Pancreas (tissue), 10 donors: ENCODE data around the gene GMDS. TPM values are rescaled to one million over a fixed set of nuclear protein-coding genes. Genes with fewer than 3 reads are reported as not detected.
"Not testable (repeated sequence)": the region's sequence is repeated elsewhere in the genome, so short reads cannot be mapped to it uniquely, and the experiment has no call there.

Source experiments
- ATAC-seq, 4 donors: fragments of 200-7000 bp; cut with Tn5 transposase; one replicate each; pipeline versions ENCODE4 v1.8.0 to v1.9.1; 2020; ENCODE audit warnings: mild to moderate bottlenecking in 4 of 4, moderate library complexity in 4 of 4
- DNase-seq, 6 donors: peaks; one replicate each; pipeline ENCODE4 v3.0.0-alpha.2; 2020
- FAIRE-seq: peaks from 2 replicates; lab custom pipeline; 2012; peaks lifted over from hg19 to GRCh38; lab: Jason Lieb, UNC
- H3K27ac ChIP-seq, 4 donors: fragments of 200-600 bp; sonication (generic); 1 replicate in 3 of 4; 2 replicates in 1 of 4; pipeline versions ENCODE4 v1.5.0 to v1.8.0; 2020
- H3K27me3 ChIP-seq, 4 donors: fragments of 200-600 bp; one replicate each; pipeline ENCODE4 v1.8.0; 2021
- H3K36me3 ChIP-seq, 3 donors: fragments of 200-600 bp; sonication (generic) in 1 of 3; one replicate each; pipeline versions ENCODE4 v1.5.0 to v1.8.0; 2020 to 2021
- H3K4me1 ChIP-seq, 3 donors: fragments of 200-600 bp; one replicate each; pipeline ENCODE4 v1.8.0; 2021
- H3K4me3 ChIP-seq, 4 donors: fragments of 200-600 bp; sonication (generic) in 2 of 4; one replicate each; pipeline versions ENCODE4 v1.5.0 to v1.8.0; 2020 to 2021
- H3K9me3 ChIP-seq, 4 donors: fragments of 200-600 bp; one replicate each; pipeline ENCODE4 v1.8.0; 2021
- WGBS, 2 donors: extraction: QIAGEN DNeasy Blood & Tissue Kit; methylation state at CpG; one replicate each; pipeline ENCODE4 v1.1.7; 2013; 5-methylcytosine and 5-hydroxymethylcytosine counted together
- intact Hi-C, 3 donors: fragments of 100-400 bp; cut with DNase I; formaldehyde crosslinking; loops; one replicate each; pipeline versions ENCODE4 v1.11.1 to v1.14.2; 2022
- polyA plus RNA-seq, 2 donors: library from polyadenylated mRNA; stranded (reverse); fragments of 200-250 nt; gene quantifications; one replicate each; pipeline ENCODE4 v1.2.3, GENCODE V29; 2013
- total RNA-seq, 6 donors: library from RNA; stranded (reverse); fragmentation: NEBNext Ultra II Directional in 4 of 6; extraction: Animal tissue kit (Norgen Biotek cat#: 25700) in 4 of 6; gene quantifications; one replicate each; pipeline versions ENCODE4 v1.2.1 to v1.2.4, GENCODE V29; 2021 to 2023
- TF ChIP-seq, protein P1 (sequence below), 4 donors: fragments of 200-600 bp; sonication (generic) in 3 of 4; IDR thresholded peaks; one replicate each; pipeline versions ENCODE4 v1.5.0 to v1.8.0; 2021; ENCODE audit warnings: antibody characterized with exemption in 4 of 4
- donor health status: healthy with polysubstance abuse.
- donor health status: DM: no; HTN: no; CAD: no; lungs with moderate emphysema.
- donor health status: DM: no; HTN: no; CAD: no.
- donor health status: control.
- donor health status: control.
- donor health status: Bipolar disorder and iron deficiency.
- donor health status: DM: yes; HTN: yes; CAD: no.
- donor health status: DM: no; HTN: no; CAD: no.
- donor health status: DM: no; HTN: no; CAD: no.
- donor health status: DM: yes; HTN: yes; CAD: no.

Gene GMDS
- total and polyA plus RNA-seq, 8 donors: 7.6 to 40.8 (median 26.5) TPM

- WGBS, 2 donors: 97 to 98% methylated on average over 10 of the region's 10 CpGs
- H3K36me3 ChIP-seq: no peaks in the 10 kb centered on the region
- H3K4me3 ChIP-seq: no peak overlapping the region
- ATAC-seq (no peak), DNase-seq (no peak), FAIRE-seq (no peak)
- TF ChIP-seq, protein P1, sequence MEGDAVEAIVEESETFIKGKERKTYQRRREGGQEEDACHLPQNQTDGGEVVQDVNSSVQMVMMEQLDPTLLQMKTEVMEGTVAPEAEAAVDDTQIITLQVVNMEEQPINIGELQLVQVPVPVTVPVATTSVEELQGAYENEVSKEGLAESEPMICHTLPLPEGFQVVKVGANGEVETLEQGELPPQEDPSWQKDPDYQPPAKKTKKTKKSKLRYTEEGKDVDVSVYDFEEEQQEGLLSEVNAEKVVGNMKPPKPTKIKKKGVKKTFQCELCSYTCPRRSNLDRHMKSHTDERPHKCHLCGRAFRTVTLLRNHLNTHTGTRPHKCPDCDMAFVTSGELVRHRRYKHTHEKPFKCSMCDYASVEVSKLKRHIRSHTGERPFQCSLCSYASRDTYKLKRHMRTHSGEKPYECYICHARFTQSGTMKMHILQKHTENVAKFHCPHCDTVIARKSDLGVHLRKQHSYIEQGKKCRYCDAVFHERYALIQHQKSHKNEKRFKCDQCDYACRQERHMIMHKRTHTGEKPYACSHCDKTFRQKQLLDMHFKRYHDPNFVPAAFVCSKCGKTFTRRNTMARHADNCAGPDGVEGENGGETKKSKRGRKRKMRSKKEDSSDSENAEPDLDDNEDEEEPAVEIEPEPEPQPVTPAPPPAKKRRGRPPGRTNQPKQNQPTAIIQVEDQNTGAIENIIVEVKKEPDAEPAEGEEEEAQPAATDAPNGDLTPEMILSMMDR (IDR thresholded peaks at IDR 0.05): no peak
- intact Hi-C loops: no loop called here
- H3K27ac ChIP-seq: no peak overlapping the region
- H3K27me3 ChIP-seq: no peaks in the 10 kb centered on the region
- H3K4me1 ChIP-seq: no peaks in the 10 kb centered on the region
- no peaks in the 10 kb centered on the region for H3K9me3 ChIP-seq
Measured at GRCh38 chr6:1697688-1698351, 547.6 kb downstream of the GMDS start.

GRCh38 chr6:1696463-1696850 lies 548.9 kb downstream of the GMDS start:
- DNase-seq: no peak
- Histone ChIP-seq H3K9me3 (no peaks in the 10 kb centered on the region), H3K36me3 (no peaks in the 10 kb centered on the region), H3K4me1 (no peaks in the 10 kb centered on the region), H3K4me3 (no peak overlapping the region), H3K27me3 (no peaks in the 10 kb centered on the region), H3K27ac (no peak overlapping the region)
- TF ChIP-seq, protein P1 (IDR thresholded peaks at IDR 0.05): no peak
- no peak for FAIRE-seq
- WGBS, 2 donors: 81 to 84% methylated on average over 6 of the region's 6 CpGs
- ATAC-seq: no peak
- intact Hi-C loops: no loop called here

- TF ChIP-seq, protein P1 (IDR thresholded peaks at IDR 0.05): no peak
- H3K27me3 ChIP-seq: no peaks in the 10 kb centered on the region
- no peak for ATAC-seq
- no peak overlapping the region for H3K4me3 ChIP-seq
- DNase-seq: no peak
- H3K36me3 ChIP-seq: no peaks in the 10 kb centered on the region
- no peak for FAIRE-seq
- intact Hi-C loops: no loop called here
- 87 to 91% methylated on average over 10 of the region's 10 CpGs for WGBS, 2 donors
- no peak overlapping the region for H3K27ac ChIP-seq
- H3K4me1 ChIP-seq: no peaks in the 10 kb centered on the region
- H3K9me3 ChIP-seq: no peaks in the 10 kb centered on the region
Measured at GRCh38 chr6:1695546-1696462, 549.6 kb downstream of the GMDS start.

GRCh38 chr6:1691828-1692227 lies 553.6 kb downstream of the GMDS start:
- H3K4me1 ChIP-seq, DNase-seq, H3K4me3 ChIP-seq, ATAC-seq, H3K36me3 ChIP-seq, H3K27ac ChIP-seq, FAIRE-seq, H3K27me3 ChIP-seq, H3K9me3 ChIP-seq, intact Hi-C loops: not testable (repeated sequence)
- 91 to 93% methylated on average over 2 of the region's 2 CpGs for WGBS, 2 donors

- H3K27me3 ChIP-seq, H3K4me3 ChIP-seq, H3K4me1 ChIP-seq, H3K27ac ChIP-seq, DNase-seq, FAIRE-seq, intact Hi-C loops, ATAC-seq, H3K9me3 ChIP-seq, H3K36me3 ChIP-seq: not testable (repeated sequence)
- 87 to 90% methylated on average over 2 of the region's 2 CpGs for WGBS, 2 donors
Measured at GRCh38 chr6:1690656-1691055, 554.7 kb downstream of the GMDS start.
